ENCODE data around the gene PHC2. TPM values are rescaled to one million over a fixed set of nuclear protein-coding genes. Genes with fewer than 3 reads are reported as not detected.

Gene PHC2
- total and polyA plus RNA-seq, 11 donors: 79.7 to 194 (median 99.4) TPM

DNA sequence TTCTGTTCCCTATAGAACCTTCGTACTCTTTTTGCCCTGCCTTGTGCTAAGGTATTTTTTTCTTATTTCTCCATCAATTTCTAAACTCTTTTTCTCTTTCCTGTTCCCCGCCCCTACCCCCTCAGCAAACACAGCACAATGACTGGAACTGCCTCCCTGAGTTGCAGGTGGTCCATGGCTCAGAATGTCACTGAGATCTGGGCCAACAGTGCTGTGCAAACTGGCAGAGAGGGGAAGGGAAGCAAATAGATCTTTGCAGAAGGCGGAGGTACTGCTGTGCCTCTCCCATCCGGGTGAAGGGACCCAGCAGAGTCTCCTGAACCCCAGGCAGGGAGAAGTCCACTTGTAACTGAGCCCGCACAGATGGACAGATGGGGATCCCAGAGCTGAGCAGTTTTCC, 77.4 kb downstream of the PHC2 start:
- Histone ChIP-seq H3K36me3 (peaks cover 0 to 21% (median 8%) of the 10 kb centered on the region in 9 donors), H3K9me3 (no peaks in the 10 kb centered on the region), H3K27ac (no peak overlapping the region), H3K4me3 (no peak overlapping the region), H3K4me1 (peaks cover 0 to 21% (median 6%) of the 10 kb centered on the region in 12 donors), H3K27me3 (no peaks in the 10 kb centered on the region)
- DNase-seq (no peak), ATAC-seq (no peak)
- TF ChIP-seq, protein P1, sequence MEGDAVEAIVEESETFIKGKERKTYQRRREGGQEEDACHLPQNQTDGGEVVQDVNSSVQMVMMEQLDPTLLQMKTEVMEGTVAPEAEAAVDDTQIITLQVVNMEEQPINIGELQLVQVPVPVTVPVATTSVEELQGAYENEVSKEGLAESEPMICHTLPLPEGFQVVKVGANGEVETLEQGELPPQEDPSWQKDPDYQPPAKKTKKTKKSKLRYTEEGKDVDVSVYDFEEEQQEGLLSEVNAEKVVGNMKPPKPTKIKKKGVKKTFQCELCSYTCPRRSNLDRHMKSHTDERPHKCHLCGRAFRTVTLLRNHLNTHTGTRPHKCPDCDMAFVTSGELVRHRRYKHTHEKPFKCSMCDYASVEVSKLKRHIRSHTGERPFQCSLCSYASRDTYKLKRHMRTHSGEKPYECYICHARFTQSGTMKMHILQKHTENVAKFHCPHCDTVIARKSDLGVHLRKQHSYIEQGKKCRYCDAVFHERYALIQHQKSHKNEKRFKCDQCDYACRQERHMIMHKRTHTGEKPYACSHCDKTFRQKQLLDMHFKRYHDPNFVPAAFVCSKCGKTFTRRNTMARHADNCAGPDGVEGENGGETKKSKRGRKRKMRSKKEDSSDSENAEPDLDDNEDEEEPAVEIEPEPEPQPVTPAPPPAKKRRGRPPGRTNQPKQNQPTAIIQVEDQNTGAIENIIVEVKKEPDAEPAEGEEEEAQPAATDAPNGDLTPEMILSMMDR (IDR thresholded peaks at IDR 0.05): no peak
- TF ChIP-seq POLR2A (IDR thresholded peaks at IDR 0.05): no peak
- intact Hi-C loops (cut with DNase I): no loop called here
- 81 to 95% (median 92%) methylated on average over 5 of the region's 5 CpGs for WGBS, 4 donors

DNA sequence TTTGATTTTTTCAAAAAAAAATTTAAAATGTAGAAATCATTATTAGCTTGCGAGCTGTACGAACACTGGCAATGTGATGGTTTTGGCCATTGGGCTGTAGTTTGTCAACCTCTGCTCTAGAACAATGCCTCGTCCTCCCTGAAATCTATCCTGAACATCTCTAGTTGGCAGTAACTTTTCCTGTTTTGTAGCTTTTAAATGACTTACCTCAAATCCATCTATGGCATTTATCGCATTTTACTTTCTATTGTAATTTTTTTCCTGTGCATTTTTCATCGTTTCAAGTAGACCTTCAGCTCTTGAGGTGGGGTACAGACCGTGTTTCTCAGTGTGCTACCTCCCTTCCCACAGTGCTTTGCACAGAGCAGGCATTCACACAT, 79.6 kb downstream of the PHC2 start:
- peaks cover 0 to 20% (median 8%) of the 10 kb centered on the region in 9 donors for H3K36me3 ChIP-seq
- intact Hi-C loops (cut with DNase I): loop anchor here in 1 of 10 donors (2.0 kb wide), 1 partner anchor 14 kb away; no protein-coding TSS in a partner anchor
- no peaks in the 10 kb centered on the region for H3K9me3 ChIP-seq
- no peak overlapping the region for H3K4me3 ChIP-seq
- H3K27me3 ChIP-seq: no peaks in the 10 kb centered on the region
- no peak for ATAC-seq
- H3K4me1 ChIP-seq: peaks cover 0 to 38% (median 27%) of the 10 kb centered on the region in 12 donors
- no peak for TF ChIP-seq POLR2A (IDR thresholded peaks at IDR 0.05)
- TF ChIP-seq, protein P1 (IDR thresholded peaks at IDR 0.05): no peak
- no peak overlapping the region for H3K27ac ChIP-seq
- WGBS, 4 donors: 93 to 96% (median 95%) methylated on average over 6 of the region's 6 CpGs
- no peak for DNase-seq

- peak overlapping the region in 11 of 12 donors; percentile 86 to 100 (median 90) for H3K27ac ChIP-seq
- DNase-seq (no peak), ATAC-seq (no peak)
- TF ChIP-seq, protein P1 (IDR thresholded peaks at IDR 0.05): no peak
- TF ChIP-seq POLR2A (IDR thresholded peaks at IDR 0.05): no peak
- H3K9me3 ChIP-seq: no peaks in the 10 kb centered on the region
- H3K4me1 ChIP-seq: peaks cover under 1 to 43% (median 33%) of the 10 kb centered on the region in 12 donors
- H3K36me3 ChIP-seq: peaks cover 0 to 20% (median 8%) of the 10 kb centered on the region in 9 donors
- no peaks in the 10 kb centered on the region for H3K27me3 ChIP-seq
- 41 to 57% (median 55%) methylated on average over 6 of the region's 6 CpGs for WGBS, 4 donors
- H3K4me3 ChIP-seq: peak overlapping the region; percentile 23 to 99 (median 62)
- intact Hi-C loops (cut with DNase I): loop anchor here in 1 of 10 donors (2.0 kb wide), 1 partner anchor 14 kb away; no protein-coding TSS in a partner anchor
These were observed 80.1 kb downstream of the PHC2 start for GRCh38 chr1:33350611-33351280.

DNA sequence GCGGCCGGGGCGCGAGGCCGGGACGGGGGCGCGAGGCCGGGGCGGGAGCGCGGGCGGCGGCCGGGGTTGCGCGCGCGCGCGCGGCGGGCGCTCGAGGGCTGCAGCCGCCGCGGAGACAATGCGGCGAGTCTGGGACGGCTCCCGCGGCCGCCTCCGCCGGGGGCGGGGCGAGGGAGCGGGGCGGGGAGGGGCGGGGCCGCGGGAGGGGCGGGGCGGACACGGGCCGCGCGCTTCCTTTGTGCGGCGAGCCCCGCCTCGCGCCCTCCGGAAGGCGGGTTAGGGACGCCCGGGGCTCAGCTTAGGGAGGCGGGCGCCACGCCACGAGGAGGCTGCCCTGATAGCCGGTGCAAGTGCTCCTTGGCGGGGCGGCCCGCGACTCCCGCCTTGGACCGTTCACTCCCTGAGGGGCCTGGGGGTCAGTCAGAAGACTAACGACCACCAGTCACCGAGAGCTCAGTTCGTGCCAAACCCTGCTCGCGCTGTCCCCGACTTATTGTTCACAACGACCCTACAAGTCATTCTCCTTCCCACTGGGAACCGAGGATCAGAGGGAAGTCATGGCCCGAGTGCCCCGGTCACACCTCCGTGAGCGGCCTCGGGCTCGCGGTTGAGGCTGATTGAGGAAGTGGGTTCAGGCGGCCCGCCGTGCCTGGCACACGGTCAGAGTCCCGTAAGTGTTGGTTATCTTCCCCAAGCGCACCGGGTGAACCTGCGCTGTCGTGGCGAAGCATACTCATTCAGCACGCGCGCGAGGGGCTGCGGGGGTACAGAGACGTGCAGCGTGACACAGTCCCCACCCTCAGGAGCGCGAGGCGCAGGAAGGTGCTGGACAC, 80.9 kb downstream of the PHC2 start:
- DNase-seq: peak; percentile 89 to 94 (median 93)
- Histone ChIP-seq H3K4me3 (peak overlapping the region; percentile 23 to 99 (median 87)), H3K9me3 (no peaks in the 10 kb centered on the region), H3K36me3 (peaks cover 0 to 19% (median 11%) of the 10 kb centered on the region in 9 donors), H3K27me3 (no peaks in the 10 kb centered on the region), H3K27ac (peak overlapping the region; percentile 86 to 100 (median 98)), H3K4me1 (peaks cover 5 to 51% (median 40%) of the 10 kb centered on the region in 12 donors)
- 1 to 2% (median 2%) methylated on average over 19 to 103 of the region's 104 CpGs for WGBS, 4 donors
- intact Hi-C loops (cut with DNase I): loop anchor here in 1 of 10 donors (2.0 to 5.0 kb wide), 3 partner anchors 15 to 93 kb away; partner anchors contain the start of gene ZNF362
- TF ChIP-seq, protein P1 (IDR thresholded peaks at IDR 0.05): peak in 1 of 12 donors; percentile 12
- TF ChIP-seq POLR2A (IDR thresholded peaks at IDR 0.05): peak in 1 of 2 donors; percentile 79
- ATAC-seq: peak; percentile 81 to 93 (median 88)

All from heart left ventricle (tissue), 16 donors.